HG03520 (cell line): ENCODE results near the gene ECI1.

Source experiments
- ATAC-seq: cut with Tn5 transposase; IDR thresholded peaks from one replicate; pipeline ENCODE4 v1.9.1; 2021; ENCODE audit warnings: mild to moderate bottlenecking, moderate library complexity; ENCODE audit not compliant: unreplicated experiment

Gene ECI1

DNA sequence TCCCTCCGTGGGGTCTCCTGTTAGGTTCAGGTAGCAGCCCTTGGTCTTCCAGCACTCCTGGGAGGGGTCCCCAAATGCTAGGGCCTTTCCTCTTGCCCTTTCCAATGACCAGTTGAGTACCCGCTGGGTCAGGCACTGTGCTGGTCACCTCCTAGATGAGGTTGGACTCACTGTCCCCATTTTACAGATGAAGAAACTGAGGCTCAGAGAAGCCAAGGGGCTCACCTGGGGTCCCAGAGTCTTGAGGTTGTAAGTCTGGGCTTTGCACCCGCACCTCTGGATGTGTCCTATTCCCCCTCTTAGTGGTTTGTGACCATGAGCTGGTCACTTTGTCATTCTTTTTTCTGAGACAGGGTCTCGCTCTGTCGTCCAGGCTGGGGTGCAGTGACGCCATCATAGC is 53.6 kb downstream of the ECI1 start:
- ATAC-seq: no peak

DNA sequence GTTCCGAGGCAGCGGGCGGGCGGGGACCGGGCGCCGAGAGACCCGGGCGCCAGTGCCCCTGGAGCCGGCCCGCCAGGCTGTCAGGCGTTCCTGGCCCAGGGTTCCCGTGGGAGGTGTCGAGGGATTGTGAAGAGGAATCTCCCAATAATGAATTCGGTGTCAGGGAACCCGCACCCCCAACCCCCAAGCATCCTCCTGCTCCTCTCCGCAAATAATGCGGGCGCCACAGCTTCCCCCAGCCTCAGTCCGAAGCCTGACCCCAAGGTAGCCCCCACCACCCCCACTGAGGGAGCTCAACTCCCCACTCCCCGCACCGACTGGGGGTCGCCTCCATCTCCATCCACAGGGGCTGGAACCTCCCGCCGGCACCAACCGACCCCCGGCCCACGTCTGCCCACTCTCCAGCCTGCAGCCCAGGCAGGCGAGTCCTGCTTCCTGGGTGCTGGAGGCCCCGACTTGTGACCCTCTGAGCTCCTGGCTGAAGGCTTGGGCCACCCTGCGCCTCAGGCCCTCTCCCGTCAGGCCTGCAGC is 54.3 kb downstream of the ECI1 start:
- ATAC-seq: no peak

DNA sequence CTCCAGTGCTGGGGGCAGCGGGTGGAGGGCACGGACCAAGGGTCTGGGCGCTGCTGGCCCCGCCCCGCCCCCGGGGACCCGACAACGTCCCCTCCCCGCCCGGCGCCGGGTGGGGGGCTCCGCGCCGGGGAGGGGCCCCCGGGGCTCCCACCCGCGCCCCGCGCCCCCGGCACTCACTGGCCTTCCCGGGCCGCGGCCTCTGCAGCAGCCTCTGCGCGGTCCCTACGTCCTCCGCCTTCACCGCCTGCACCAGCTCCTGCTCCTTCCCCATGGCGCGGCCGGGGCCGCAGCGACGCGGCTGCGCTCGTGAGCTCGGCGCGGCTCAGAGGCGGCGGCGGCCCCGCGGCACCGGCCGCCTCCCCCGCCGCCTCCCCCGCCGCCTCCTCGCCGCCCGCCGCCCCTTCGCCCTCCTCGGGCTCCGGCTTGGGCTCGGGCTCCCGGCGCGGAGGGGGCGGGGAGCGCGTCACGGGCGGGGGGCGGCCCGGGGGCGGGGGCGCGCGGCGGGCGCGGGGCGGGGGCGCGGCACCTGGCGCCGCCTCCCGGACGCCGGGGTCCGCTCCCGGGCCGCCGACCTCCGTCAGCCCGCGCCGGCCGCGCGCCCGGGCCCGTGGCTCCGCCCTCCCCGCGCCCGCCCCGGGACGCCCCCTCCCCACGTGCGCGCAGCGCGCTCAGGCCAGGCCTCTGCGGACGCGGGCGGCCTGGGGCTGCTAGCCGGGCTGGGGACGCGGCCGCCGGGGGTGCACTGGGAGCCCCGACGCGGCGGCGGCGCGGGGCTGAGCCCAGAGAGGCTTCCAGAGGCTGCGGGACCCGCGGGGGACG is 55.0 kb downstream of the ECI1 start, which contains the start of gene CASKIN1:
CASKIN1 (minus strand) TSS at position 444 of the 819 bp plus-strand sequence; CDS start at position 271, 173 bp downstream.
- ATAC-seq: no peak

DNA sequence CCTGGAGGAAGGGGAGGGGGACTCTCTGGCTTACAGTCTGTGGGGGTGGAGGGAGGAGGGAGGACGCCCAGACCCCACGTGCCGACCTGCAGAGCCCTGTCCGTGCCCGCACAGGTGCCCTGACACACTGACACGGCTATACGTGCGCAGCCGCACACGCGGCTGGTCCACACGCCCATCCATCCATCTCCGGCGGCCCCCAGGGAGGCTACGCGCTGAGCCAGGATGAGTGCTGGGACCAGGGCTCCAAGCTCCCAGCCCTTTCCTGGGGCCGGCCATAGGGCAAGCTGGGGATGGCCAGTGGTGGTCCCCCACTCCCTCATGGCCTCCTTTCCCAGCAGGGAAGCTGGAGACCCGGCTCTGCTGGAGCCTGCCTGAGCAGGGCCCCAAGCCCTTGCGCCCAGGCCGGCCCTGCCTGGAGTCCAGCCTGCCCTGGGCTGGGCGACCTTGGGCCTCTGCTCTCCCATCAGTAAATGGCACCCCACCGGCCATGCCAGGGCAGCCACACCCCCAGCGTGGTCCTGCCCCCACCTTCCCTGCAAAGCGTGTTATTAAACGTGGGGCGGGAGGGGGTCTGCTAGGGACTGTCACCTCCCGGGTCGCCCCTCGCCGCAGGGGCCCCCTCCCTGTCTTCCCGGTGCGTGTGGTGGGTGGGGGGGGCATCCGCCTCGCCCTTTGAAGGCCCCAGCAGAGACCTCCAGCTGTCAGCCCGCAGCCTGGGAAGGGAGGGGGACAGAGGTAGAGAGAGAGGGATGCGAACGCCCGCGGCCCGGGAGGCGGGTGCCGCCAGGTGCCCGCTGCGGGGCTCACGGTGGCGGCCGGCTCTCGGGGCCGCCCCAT is 55.8 kb downstream of the ECI1 start:
- ATAC-seq: no peak

DNA sequence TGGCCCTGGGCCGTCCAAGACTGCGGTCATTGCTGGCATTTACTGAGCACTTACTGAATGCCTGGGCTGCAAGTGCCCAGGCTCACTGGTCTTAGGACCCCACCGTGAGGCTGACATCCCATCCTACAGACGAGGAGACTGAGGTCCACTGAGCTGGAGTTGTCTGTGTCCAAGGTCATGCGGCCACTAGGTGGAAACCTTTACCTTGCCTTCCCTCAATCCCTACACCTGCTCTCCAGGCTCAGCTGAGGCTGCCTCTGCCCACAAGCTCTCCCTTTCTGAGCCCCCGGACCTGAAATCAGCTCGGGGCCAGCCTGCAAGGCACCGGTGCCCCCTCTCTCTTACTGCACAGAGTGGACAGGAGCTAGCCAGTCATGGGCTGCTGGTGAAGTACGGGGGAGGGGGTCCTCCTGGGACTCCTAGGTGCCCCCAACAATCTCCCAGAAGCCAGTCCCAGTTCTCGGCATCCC is 56.5 kb downstream of the ECI1 start:
- no peak for ATAC-seq

DNA sequence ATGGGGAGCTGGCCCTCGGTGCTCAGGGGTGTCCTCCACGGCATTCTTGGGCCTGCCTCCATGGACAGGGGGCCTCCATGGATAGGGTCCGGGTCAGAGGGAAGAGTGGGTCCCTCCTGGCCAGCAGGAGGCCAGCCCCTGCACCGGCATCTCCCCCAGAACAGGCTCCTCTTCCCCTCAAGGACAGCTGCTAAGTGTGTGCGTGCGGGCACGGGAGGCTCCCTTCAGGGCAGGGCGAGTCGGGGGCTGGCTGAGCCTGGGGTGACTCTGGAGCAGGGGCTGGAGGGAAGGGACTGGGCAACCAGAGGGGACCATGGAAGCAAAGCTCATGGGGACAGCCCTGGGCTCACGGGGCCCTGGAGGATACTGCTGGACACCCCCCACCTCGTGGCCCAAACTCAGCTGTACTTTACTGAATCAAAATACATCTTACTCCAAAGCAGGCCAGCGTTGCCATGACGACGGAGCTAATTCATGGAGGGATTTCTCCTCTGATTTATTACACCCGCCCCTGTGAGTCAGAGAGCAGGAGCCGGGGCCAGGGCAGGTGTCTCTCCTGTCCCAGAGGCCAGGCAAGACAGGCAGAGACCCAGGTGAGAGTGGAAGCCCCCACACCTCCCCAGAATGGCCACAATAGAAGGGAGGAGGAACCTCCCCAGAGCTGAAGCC is 57.1 kb downstream of the ECI1 start:
- ATAC-seq: no peak

DNA sequence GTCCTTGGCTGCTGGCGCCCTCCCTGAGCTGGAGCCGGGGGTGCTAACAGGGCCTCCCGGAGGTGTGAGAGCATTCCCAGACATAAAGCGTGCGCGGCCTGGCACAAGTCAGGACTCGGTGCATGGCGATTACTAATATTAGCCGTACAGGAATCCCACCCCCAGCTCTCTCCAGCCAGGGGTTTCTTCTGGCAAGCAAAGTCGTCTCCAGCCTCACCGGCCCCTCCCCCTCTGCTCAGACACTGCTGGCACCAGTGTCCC is 60.0 kb downstream of the ECI1 start:
- ATAC-seq: no peak

DNA sequence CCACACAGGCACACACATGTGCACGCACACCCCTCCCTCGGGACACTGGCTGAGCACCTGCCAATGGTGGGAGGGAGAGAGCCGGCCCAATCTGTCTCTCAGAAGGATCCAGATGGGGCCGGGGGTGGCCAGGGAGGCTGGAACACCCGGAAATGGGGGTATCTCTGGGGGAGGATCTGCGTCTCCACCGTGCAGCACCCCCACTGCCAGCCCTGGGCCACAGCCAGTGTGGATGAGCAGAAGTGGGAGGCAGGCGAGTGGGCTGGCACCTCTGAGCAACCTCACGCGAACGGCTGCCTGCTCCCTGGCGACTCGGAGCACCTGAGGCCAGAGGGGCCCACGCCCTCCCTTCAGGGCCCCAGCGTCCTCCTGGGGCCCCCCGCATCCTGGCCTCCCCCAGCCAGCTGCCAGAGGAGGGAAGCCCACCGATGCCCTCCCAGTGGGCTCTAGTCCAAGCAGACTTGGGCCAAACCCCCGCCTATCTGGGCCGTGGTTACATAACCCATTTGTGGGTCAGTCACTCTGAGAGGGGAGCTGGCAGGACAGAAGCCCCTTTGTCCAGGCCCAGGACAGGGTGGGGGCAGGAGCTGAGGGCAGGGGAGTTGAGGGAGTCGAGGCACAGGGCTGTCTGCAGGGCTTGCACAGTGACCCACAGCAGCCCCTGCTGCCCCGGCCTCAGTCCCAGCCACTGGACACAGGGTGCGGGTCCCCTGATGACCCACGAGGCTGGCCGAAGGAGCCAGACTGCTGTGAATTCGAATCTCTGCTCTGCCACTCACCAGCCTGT is 60.5 kb downstream of the ECI1 start:
- no peak for ATAC-seq

DNA sequence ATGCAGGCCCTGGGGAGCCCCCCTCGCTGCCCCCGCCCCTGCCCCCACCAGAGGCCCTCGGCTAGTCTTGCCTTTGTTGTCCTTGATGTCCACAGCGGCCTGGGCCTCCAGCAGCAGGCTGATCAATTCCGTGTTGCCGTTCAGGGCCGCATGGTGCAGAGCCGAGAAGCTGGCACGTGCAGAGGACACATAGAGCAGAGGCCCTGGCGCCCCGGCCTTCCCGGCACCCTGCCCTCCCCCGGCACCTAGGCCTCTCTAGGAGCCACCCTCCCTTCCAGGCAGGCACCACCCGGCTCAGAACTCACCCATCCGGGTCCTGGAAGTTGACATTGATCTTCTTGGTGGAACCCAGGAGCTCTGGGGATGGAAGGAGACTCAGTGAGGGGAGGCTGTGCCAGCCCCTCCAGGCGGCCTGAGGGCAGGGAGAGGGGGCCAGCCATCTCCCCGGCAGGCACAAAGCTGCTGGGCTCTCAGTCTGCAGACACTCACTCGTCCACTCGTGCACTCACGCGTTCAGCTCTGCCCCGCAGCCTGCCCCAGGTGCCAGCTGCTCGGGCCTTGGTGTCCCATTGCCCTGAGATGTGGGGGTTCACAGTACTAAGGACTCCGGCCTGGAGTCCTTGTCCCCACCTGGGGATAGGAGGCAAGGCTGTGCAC is 61.3 kb downstream of the ECI1 start:
- ATAC-seq: no peak
